ENCODE data around the gene ANKEF1. TPM values are rescaled to one million over a fixed set of nuclear protein-coding genes. Genes with fewer than 3 reads are reported as not detected.

ANKEF1 gene
- total RNA-seq, 1 experiment from 2014 or later = 8.3 TPM

GRCh38 chr20:10065154-10065833 lies 30.5 kb downstream of the ANKEF1 start:
- no peak for TF ChIP-seq CTCF (conservative IDR thresholded peaks at IDR 0.05)
- WGBS (ENCODE audit: extremely low coverage, insufficient read length, low lambda C conversion rate) = no CpG with 5 or more reads among the region's 3 CpGs
- Mint-ChIP-seq H3K27ac (no peak overlapping the region; a peak in 1 of 7 replicates), H3K9me3 (no peaks in the 10 kb centered on the region; a peak in 2 of 5 replicates), H3K4me3 (no peak overlapping the region), H3K27me3 (ENCODE audit: low read depth) (no peaks in the 10 kb centered on the region), H3K36me3 (ENCODE audit: insufficient read depth in 1 of 3, low read depth in 3 of 3) (no peaks in the 10 kb centered on the region), H3K4me1 (peaks cover 6 to 8% of the 10 kb centered on the region in 2 experiments)
- Histone ChIP-seq H3K4me2 (ENCODE audit: insufficient read depth, insufficient read length, low read length) (no peak overlapping the region), H3K18ac (ENCODE audit: insufficient read length, low read depth, low read length) (no peak overlapping the region), H4K8ac (replicated peaks; ENCODE audit: insufficient read length, low read depth, low read length) (no peak overlapping the region), H4K5ac (ENCODE audit: insufficient read length, low read depth, low read length) (no peak overlapping the region), H3K14ac (ENCODE audit: insufficient read depth, low read length) (no peak overlapping the region), H2BK20ac (ENCODE audit: low read depth, low read length, poor library complexity, severe bottlenecking) (no peak overlapping the region), H3K9ac (ENCODE audit: extremely low read depth, insufficient read length, low read length) (no peak overlapping the region), H2AK5ac (ENCODE audit: insufficient read length, low read length) (no peak overlapping the region), H4K91ac (ENCODE audit: insufficient read length, low read depth, low read length) (no peak overlapping the region), H2BK15ac (ENCODE audit: low read depth, low read length) (no peak overlapping the region), H3K4me1 (ENCODE audit: insufficient read depth, low read length) (no peaks in the 10 kb centered on the region), H2AFZ (ENCODE audit: low read length) (no peak overlapping the region), H3K27ac (ENCODE audit: insufficient read length, low read depth, low read length) (no peak overlapping the region), H2BK12ac (ENCODE audit: insufficient read length, low read depth, low read length) (no peak overlapping the region), H3T11ph (ENCODE audit: low read length) (no peak overlapping the region), H3K4ac (ENCODE audit: low read depth, low read length) (no peak overlapping the region), H2BK5ac (ENCODE audit: insufficient read length, low read length) (no peak overlapping the region), H3K27me3 (ENCODE audit: insufficient read depth, low read length) (no peaks in the 10 kb centered on the region), H3K56ac (ENCODE audit: insufficient read length, low read depth, low read length) (no peak overlapping the region), H3K23ac (ENCODE audit: insufficient read length, low read depth, low read length) (no peak overlapping the region), H2BK120ac (ENCODE audit: low read depth, low read length, poor library complexity, severe bottlenecking) (no peak overlapping the region), H3K79me2 (ENCODE audit: insufficient read depth, low read length) (no peaks in the 10 kb centered on the region), H3K79me1 (ENCODE audit: insufficient read depth, low read depth, low read length, poor library complexity, severe bottlenecking) (no peaks in the 10 kb centered on the region), H3K9me3 (ENCODE audit: control insufficient read depth, low read depth, low read length) (no peaks in the 10 kb centered on the region), H3K23me2 (ENCODE audit: insufficient read length, low read depth, low read length, poor library complexity, severe bottlenecking) (no peaks in the 10 kb centered on the region), H4K20me1 (ENCODE audit: control insufficient read depth, insufficient read depth, insufficient read length) (no peaks in the 10 kb centered on the region)
- DNase-seq = no peak

Measured in H9 (cell line).